Fibroblast of the aortic adventitia (primary cell): Measurements from ENCODE around the gene COL23A1. TPM values are rescaled to one million over a fixed set of nuclear protein-coding genes. Genes with fewer than 3 reads are reported as not detected.

Experiments used
- DNase-seq: peaks from one replicate; pipeline ENCODE4 v3.0.0-alpha.2; 2010; ENCODE audit warnings: low read depth
- H3K4me3 ChIP-seq: 2 replicates; pipeline ENCODE4 v1.5.1; 2011; ENCODE audit warnings: low read depth, mild to moderate bottlenecking, control low read depth, low read length, moderate library complexity
- total RNA-seq: library from RNA; depleted of rRNA; stranded (reverse); fragments of >200 nt; gene quantifications from 2 replicates; pipeline ENCODE4 v1.2.3, GENCODE V29; 2012; ENCODE audit warnings: low replicate concordance
- TF ChIP-seq, protein P1 (sequence below): IDR thresholded peaks from 2 replicates; pipeline ENCODE4 v1.5.1; 2011; ENCODE audit warnings: mild to moderate bottlenecking, low read length, control low read depth, inconsistent platforms; ENCODE audit not compliant: insufficient read depth

Gene COL23A1
- total RNA-seq, 1 donor: not detected

DNA sequence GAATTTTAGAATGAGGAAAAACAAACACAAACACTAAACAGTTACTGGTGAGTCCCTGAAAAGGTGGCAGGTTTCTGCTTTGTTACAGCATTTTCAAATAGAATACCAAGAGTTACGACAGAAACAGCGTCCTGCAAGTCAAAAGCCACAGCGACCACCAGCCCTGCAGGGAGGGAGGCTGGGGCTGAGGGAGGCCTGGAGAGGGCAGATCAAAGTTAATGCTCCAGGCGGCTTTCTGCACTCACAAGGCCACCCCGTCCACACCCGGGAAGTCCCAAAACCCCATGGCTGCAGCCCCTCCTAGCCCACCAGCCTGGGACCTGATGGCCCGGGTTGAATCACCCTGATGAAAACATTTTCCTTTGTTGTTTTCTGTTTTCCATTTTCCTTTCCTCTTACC lies 29.3 kb downstream of the COL23A1 start:
- DNase-seq: no peak
- TF ChIP-seq, protein P1, sequence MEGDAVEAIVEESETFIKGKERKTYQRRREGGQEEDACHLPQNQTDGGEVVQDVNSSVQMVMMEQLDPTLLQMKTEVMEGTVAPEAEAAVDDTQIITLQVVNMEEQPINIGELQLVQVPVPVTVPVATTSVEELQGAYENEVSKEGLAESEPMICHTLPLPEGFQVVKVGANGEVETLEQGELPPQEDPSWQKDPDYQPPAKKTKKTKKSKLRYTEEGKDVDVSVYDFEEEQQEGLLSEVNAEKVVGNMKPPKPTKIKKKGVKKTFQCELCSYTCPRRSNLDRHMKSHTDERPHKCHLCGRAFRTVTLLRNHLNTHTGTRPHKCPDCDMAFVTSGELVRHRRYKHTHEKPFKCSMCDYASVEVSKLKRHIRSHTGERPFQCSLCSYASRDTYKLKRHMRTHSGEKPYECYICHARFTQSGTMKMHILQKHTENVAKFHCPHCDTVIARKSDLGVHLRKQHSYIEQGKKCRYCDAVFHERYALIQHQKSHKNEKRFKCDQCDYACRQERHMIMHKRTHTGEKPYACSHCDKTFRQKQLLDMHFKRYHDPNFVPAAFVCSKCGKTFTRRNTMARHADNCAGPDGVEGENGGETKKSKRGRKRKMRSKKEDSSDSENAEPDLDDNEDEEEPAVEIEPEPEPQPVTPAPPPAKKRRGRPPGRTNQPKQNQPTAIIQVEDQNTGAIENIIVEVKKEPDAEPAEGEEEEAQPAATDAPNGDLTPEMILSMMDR: no peak

DNA sequence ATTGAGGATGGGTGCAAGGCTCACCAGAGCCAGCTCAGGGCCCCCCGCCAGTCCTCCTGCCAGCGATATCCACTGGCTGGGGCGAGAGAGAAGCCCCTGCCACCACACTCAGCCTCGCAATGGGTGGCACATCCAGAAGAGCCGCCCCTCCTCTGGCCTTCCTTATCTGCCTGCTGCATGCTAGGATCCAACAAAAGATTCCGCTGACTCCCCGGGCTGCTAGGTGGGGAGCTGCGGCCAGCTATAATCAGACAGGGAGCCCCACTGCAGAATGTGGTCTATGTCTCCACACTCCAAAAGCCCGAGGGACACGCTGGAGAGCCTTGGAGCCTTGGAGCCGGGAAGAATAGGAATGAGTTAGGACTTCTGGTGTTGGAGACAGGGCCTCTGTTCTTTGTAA lies 32.8 kb downstream of the COL23A1 start:
- no peak overlapping the region for H3K4me3 ChIP-seq
- DNase-seq: no peak
- TF ChIP-seq, protein P1: no peak

More for the DNA sequence above, 29.3 kb downstream of the COL23A1 start:
- H3K4me3 ChIP-seq: no peak overlapping the region

DNA sequence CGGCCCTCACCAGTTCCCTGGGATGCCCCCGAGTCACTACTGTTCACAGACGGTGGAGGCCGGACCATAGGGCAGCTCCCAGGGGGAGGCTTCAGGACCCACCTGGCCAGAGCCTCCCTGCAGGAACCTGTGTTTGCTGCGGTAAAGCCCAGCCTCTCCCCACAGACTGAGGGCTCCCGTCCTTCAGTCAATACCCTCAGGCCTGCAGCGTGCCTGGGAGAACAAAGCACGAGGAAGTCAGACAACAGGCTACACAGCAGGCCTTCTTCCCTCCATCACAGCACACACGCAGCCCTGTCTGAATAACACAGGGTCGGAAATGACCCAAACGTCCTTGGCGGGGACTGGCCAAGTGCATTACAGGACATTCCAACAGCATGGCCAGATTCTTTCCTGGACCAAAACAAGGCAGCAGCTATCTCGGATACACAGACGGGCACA lies 34.4 kb downstream of the COL23A1 start:
- no peak for DNase-seq
- TF ChIP-seq, protein P1: no peak
- H3K4me3 ChIP-seq: no peak overlapping the region

DNA sequence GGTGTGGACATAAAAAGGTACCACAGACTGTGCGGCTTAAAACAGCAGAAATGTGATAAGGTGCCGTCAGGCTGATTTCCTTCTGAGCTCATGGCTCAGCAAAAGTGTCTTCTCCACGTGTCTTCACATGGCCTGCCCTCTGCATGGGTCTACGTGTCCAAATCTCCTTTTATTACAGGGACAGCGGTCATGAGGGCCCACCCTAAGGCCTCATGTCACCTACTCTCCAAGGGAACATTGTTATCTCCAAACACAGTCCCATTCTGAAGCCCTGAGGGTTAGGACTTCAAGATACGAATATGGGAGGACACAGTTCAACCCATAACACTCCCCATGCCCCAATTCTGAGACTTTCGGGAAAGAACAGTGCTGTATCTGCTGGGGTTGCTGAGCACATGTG lies 35.2 kb downstream of the COL23A1 start:
- H3K4me3 ChIP-seq: no peak overlapping the region
- TF ChIP-seq, protein P1: no peak
- no peak for DNase-seq

DNA sequence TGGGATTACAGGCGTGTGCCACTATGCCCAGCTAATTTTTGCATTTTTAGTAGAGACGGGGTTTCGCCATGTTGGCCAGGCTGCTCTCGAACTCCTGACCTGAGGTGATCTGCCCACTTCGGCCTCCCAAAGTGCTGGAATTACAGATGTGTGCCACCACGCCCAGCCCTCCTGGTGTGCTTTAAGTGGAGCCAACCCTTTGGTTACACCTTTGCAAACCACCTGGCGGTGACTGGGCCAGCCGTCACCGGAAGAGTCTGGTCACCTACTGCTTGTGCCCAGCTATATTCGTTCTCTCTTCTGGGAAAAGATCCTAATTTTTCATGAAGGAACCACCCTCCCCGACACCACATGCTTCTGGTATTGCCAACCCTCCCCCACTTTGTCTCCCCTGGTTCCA lies 35.9 kb downstream of the COL23A1 start:
- no peak overlapping the region for H3K4me3 ChIP-seq
- no peak for DNase-seq
- TF ChIP-seq, protein P1: no peak

DNA sequence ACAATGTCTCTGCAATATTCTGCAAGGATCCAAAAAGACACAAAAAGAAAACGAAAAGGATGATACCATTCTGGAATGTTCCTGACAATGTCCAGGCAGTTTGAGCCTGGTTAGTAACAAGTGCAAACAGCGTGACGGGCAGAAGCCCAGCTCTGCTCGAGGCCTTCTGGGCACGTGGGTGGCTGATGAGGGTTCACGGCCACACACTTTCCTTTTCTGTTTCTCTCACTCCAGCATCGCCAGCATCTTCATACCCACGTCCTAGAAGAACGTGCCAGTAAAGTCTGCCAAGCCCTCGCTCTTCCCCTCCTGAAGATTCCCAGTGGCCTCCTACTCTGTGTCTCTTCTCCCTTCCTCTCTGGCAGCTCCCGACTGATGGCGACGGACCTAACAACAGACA lies 36.7 kb downstream of the COL23A1 start:
- TF ChIP-seq, protein P1: no peak
- no peak overlapping the region for H3K4me3 ChIP-seq
- no peak for DNase-seq

DNA sequence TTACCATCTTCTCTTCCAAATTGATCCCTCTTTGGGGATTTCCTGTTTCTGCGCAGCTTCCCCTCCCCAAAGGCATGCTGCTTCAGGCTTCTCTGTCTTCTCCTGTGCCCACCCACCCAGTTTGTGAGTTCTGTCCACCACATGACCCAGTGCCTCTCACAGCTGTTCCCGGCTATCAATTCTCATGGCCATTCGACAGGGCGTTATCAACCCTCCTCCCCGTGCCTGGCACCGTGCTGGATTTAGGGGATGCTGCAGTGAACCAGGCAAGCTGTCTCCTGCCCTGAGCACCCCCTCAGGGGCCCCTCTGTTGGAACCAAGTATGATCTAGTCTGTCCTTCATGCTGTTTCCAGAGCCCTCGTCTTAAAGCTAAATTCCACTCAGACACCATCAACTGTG lies 38.7 kb downstream of the COL23A1 start:
- DNase-seq: no peak
- TF ChIP-seq, protein P1: no peak
- H3K4me3 ChIP-seq: no peak overlapping the region
